ENCODE measurements around the gene TNNI2. TPM values are rescaled to one million over a fixed set of nuclear protein-coding genes. Genes with fewer than 3 reads are reported as not detected.
A peak's percentile ranks its signal among the peaks of the same experiment; 100 is the strongest.

The TNNI2 gene
- total and polyA plus RNA-seq, 10 of the 15 experiments (the other 5 are each of a cell fraction or from before 2014, with no cell fraction given), result 0.14 to 0.79 (median 0.37) TPM; not detected in 4

DNA sequence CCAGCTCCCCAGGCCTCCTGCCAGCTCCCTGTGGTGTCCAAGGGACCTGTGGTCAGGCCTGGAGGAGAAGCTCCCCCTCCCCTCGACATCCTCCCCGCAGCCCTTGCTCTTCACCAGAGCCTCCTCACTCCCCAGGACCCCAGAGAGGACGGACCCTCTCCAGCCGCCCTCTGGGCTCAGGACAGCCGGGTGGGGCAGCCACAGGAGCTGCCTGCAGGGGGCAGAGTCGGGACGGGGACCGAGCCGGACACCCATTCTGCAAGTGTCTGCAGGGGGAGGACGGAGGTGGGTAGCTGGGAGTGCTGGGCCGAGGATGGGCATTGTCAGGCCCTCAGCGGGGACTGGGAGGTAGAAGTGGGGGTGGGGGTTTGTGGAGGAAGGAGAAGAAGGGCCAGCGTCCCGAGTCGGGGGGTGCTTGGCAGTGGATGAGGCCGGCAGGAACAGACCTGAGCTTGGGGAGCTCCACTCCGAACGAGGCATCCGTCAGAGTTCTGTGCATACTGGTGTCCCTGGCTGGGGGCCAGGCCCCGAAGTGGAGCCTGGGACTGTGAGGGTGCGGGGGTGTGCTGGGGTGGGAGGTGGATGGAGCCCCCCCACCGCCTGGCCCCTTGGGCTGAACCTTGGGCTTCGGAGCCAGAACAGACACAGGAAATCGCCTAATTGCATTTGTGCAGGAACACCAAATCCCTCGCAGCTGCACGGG lies 37.7 kb downstream of the TNNI2 start:
- peak; percentile 46; the same call in 2 of the 3 replicates for ATAC-seq
- POLR2A ChIA-PET, result no interaction called here
- WGBS (ENCODE audit: insufficient coverage, insufficient replicate concordance, low lambda C conversion rate, missing lambda C conversion rate), result 78% methylated on average over 23 of the region's 26 CpGs
- Histone ChIP-seq H3K4me2 (ENCODE audit: control insufficient read depth, insufficient read depth) (no peak overlapping the region), H3K4me1 (ENCODE audit: control insufficient read depth, insufficient read depth, low read length) (no peaks in the 10 kb centered on the region; the same call in 1 of the 2 replicates), H3K9ac (ENCODE audit: control insufficient read depth, insufficient read depth, low read length) (no peak overlapping the region), H3K27ac (ENCODE audit: control insufficient read depth, insufficient read depth) (no peak overlapping the region), H3K79me2 (ENCODE audit: control insufficient read depth, insufficient read depth, low read length) (no peaks in the 10 kb centered on the region; the same call in none of the 2 replicates), H3K36me3 (ENCODE audit: control insufficient read depth in 2 of 2, insufficient read depth in 2 of 2, low read length in 1 of 2) (peaks cover 0 to 12% of the 10 kb centered on the region in 2 experiments; a peak in 2 of 4 replicates), H3K9me3 (replicated peaks; ENCODE audit: control insufficient read depth, insufficient read depth, low read length) (no peaks in the 10 kb centered on the region), H2AFZ (ENCODE audit: control insufficient read depth, low read depth, low read length) (no peak overlapping the region), H3K4me3 (no peak overlapping the region), H4K20me1 (ENCODE audit: control insufficient read depth, insufficient read depth) (no peaks in the 10 kb centered on the region), H3K27me3 (replicated peaks in 1 of 2; ENCODE audit: control insufficient read depth in 2 of 2, insufficient read depth in 2 of 2, low read length in 1 of 2) (no peaks in the 10 kb centered on the region)
- FAIRE-seq, result no peak
- no peak for DNase-seq (ENCODE audit: low read depth, low spot score)
- RAD21 ChIA-PET (ENCODE audit: unreplicated experiment), result interaction anchor here (1.4 kb wide), 1 partner anchor 40 kb away, joined by 3 read pairs; no protein-coding TSS in a partner anchor
- in situ Hi-C loops (cut with MboI), result no loop called here
- intact Hi-C loops (cut with micrococcal nuclease; ENCODE audit: unreplicated experiment), result no loop called here
- CTCF ChIA-PET, result interaction anchor here (1.0 to 1.6 kb wide), 2 partner anchors 21 to 23 kb away, joined by 3 to 4 read pairs; no protein-coding TSS in a partner anchor
- SMC1A ChIA-PET (ENCODE audit: uncharacterized antibody, unreplicated experiment), result no interaction called here
- no TSS peak for BruUV-seq (replicated peaks)
- peak; percentile 17; the same call in 1 of the 2 replicates for TF ChIP-seq RAD21 (IDR thresholded peaks at IDR 0.05; ENCODE audit: insufficient read depth, low read depth, low read length)
- TF ChIP-seq, protein P1, sequence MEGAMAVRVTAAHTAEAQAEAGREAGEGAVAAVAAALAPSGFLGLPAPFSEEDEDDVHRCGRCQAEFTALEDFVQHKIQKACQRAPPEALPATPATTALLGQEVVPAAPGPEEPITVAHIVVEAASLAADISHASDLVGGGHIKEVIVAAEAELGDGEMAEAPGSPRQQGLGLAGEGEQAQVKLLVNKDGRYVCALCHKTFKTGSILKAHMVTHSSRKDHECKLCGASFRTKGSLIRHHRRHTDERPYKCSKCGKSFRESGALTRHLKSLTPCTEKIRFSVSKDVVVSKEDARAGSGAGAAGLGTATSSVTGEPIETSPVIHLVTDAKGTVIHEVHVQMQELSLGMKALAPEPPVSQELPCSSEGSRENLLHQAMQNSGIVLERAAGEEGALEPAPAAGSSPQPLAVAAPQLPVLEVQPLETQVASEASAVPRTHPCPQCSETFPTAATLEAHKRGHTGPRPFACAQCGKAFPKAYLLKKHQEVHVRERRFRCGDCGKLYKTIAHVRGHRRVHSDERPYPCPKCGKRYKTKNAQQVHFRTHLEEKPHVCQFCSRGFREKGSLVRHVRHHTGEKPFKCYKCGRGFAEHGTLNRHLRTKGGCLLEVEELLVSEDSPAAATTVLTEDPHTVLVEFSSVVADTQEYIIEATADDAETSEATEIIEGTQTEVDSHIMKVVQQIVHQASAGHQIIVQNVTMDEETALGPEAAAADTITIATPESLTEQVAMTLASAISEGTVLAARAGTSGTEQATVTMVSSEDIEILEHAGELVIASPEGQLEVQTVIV (IDR thresholded peaks at IDR 0.05; ENCODE audit: borderline replicate concordance, partially characterized antibody), result no peak
- TF ChIP-seq EP300 (IDR thresholded peaks at IDR 0.05; ENCODE audit: borderline replicate concordance in 1 of 2, control insufficient read depth in 1 of 2, low read depth in 2 of 2, low read length in 2 of 2), result no peak
- TF ChIP-seq, protein P2, sequence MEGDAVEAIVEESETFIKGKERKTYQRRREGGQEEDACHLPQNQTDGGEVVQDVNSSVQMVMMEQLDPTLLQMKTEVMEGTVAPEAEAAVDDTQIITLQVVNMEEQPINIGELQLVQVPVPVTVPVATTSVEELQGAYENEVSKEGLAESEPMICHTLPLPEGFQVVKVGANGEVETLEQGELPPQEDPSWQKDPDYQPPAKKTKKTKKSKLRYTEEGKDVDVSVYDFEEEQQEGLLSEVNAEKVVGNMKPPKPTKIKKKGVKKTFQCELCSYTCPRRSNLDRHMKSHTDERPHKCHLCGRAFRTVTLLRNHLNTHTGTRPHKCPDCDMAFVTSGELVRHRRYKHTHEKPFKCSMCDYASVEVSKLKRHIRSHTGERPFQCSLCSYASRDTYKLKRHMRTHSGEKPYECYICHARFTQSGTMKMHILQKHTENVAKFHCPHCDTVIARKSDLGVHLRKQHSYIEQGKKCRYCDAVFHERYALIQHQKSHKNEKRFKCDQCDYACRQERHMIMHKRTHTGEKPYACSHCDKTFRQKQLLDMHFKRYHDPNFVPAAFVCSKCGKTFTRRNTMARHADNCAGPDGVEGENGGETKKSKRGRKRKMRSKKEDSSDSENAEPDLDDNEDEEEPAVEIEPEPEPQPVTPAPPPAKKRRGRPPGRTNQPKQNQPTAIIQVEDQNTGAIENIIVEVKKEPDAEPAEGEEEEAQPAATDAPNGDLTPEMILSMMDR (IDR thresholded peaks at IDR 0.05 in 2 of 3, conservative IDR thresholded peaks at IDR 0.05 in 1 of 3; ENCODE audit: control insufficient read depth in 2 of 3, extremely low read depth in 1 of 3, insufficient read depth in 1 of 3, low read depth in 3 of 3, low read length in 3 of 3), result peak; percentile 27 to 58 (median 47)
